ENCODE measurements around the gene SSC5D.
"Not testable (repeated sequence)": the region's sequence is repeated elsewhere in the genome, so short reads cannot be mapped to it uniquely, and the experiment has no call there.

The SSC5D gene

DNA sequence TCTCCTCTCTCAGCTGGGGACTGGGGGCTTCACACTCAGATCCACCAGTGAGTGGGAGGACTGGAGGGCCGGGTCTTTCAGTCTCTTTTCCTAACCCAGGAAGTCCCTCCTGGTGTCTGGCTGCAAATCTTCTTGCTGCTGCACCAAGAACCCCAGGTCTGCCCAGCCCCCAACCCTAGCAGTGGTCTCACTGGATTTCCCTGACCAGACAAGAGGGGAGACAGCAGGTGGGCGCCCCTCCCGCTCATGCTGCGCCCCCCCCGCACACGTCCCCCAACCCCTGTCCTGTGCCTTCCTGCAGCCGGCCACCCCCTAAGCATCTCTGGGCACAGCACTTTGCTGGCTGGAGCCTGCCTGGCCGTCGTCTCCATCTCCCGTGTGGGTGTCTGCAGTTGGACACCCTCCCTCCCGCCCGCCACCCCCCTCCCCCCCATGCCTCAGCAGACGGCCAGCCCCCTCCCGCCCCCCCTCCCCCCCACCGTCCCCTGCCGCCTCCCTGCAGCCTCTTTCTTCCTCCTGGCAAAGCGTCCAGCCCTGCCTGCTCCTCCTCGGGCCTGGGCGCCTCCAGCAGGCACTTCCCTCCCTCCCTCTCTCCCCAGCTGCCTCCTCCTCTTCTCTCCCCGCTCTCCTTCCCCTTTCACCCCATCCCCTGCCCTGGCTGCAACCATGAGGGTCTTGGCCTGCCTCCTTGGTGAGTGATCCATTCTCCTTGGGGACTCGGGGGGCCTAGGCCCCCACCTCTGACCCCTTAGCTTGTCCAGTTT is at the start of gene SSC5D:
SSC5D (plus strand) TSS at position 513 of the 764 bp plus-strand sequence; CDS start at position 667, 154 bp downstream.
- DNase-seq = no peak

DNA sequence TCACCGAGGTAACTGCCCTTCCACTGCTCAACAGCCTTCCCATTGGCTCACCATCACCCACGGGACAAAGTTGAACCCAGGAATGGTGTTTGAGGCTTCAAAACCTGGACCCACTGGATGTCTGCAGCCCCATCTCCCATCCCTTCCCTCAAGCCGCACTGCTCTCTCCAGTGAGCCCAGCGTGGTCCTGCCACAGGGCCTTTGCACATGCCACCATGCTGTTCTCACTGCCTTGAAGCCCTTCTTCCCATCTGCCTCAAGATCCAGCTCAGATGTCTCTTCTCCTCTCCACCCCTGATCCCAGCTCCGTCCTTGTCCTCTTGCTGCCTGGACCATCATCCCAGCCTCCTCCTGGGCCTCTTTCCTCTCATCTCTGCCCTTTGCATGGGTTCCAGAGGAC is 49.2 kb upstream of the SSC5D start:
- DNase-seq = no peak

DNA sequence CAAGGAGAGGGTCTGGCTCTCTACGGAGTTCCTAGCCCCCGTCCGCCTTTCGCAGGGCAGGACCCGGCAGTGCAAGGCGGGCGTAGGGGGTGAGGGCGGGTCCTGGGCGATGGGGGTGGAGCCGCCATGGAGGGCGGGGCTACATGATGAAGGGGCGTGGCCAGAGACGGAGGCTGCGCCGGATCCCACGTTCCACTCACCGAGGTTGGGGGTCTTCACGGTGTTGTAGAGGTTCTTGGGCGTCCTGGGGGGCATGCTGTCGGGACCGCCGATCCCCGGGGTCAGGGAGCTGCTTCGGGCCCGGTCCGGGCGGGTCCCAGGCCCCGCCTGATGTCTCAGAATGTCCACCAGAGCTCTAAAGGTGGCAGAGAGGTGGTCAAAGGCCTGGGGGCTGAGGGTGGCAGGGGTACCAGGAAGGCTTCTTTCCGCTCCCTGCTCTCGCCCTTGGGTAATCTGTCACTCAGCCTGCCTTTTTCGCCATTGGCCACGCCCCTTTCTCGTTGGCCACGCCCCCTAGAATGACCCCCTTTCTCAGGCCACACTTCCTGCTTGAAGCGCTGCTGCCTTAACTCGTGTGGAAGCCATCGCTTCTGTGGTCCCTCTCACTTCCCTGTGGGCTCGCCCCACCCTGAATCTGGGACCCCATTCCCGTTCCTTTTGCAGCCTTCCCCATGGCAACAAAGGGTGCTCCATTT is 47.7 kb upstream of the SSC5D start:
- no peak for DNase-seq

DNA sequence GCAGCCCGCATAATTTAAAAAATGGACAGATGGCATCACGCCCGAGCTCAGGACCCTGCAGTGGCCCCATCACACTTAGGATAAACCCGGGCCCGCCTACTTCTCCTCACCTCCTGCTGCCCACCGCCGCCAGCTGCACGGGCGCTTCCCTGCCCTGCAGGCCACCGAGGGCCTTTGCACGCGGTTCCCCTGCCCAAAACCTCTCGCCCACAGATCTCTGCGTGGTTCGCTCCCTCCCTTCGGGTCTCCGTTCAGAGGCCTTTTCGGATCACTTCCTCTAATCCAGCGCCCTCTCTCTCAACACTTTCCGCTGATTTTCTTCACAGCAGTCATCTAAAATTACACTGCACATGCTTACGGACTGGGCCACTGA is 46.9 kb upstream of the SSC5D start:
- no peak for DNase-seq

DNA sequence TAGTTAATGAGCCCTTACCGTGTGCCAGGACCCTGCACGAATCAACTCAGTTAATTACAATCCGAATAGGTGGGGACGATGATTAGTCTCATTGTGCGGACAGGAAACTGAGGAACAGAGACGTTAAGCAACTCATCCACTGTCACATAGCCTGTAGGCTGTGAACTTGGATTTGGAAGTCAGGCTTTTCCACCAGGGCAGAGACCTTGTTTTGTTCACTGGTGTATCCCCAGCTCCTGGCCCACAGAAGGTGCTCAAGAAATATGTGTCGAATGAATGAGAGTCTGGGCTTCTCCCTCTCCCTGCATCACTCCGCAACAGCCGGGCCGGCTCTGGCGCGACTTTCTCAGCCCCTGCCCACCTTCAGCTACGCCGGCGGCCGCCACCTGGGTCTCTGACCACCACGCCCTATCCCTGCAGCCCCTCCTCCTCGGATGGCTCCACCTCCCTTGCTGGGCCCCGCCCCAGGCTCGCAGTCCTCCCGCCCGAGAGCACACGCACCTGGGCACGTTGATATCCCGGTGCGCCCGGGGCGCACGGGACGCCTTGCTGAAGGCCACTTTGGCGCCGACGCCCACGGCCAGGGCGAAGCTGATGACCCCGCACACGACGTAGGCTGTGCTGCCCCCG is 46.4 kb upstream of the SSC5D start:
- peak; percentile 52 for DNase-seq

DNA sequence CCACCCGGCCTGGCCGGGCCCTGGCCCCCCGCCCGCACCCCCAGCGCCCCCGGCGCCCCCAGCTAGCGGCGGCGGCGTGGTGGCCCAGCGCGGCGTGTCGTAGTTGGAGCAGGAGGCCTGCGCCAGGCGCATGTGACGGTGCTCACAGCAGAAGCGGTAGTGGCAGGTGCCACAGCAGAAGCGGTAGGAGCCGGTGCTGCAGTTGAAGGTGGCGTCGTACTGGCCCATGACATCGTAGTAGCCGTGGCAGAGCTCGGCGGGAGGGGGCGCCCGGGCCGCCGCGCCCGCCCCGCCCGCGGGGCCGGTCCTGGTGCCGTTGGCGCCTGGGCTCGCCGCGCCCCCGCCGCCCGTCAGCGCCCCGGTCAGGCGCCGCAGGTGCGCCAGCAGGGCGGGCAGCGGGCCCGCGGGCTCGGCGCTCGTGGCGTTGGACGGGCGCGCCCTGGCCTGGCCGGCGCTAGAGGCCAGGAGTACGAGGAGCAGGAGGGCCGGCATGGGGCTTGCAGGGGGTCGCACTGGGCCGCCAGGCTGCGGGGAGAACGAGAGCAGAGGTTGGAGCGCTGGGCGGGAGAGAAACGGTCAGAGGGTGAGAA is 45.8 kb upstream of the SSC5D start:
- DNase-seq = peak; percentile 26

DNA sequence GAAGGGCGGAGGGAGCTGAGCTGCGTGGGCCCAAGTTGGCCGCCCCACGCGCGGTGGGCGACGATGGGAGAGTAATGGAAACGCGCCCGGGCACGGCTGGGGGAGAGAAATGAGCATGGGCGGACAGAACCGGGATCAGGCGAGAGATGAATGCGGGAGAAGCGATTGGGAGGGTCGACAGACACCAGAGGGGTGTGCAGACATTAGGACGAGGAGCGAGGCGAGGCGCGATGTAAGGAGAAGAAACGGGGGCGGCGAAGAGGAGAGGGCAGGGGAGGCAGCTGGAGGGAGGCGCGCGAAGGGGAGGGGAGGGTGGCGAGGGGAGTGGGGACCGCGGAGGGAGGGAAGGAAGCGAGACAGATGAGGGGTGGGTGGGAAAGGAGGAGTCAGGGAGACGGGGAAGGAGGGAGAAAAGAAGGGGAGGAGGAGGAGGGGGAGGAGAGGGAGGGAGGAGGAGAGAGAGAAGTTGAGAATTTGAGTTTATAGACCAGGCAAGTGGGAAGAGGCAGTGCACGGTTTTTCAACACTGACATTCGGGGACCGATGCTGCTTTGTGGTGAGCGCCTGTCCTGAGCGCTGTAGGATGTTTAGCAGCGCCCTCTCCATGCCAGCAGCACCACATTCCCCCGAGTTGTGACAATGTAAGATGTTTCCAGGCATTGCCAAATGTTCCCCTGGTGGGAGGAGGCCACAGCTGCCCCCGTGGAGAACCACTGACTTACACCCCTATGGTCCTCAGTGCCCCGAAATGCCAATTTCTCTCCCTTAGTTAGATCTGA is 45.0 kb upstream of the SSC5D start, which contains the start of gene SHISA7:
SHISA7 (minus strand) TSS at position 256 of the 779 bp plus-strand sequence. CDS start 437 bp downstream, outside the sequence.
- peak; percentile 41 for DNase-seq

DNA sequence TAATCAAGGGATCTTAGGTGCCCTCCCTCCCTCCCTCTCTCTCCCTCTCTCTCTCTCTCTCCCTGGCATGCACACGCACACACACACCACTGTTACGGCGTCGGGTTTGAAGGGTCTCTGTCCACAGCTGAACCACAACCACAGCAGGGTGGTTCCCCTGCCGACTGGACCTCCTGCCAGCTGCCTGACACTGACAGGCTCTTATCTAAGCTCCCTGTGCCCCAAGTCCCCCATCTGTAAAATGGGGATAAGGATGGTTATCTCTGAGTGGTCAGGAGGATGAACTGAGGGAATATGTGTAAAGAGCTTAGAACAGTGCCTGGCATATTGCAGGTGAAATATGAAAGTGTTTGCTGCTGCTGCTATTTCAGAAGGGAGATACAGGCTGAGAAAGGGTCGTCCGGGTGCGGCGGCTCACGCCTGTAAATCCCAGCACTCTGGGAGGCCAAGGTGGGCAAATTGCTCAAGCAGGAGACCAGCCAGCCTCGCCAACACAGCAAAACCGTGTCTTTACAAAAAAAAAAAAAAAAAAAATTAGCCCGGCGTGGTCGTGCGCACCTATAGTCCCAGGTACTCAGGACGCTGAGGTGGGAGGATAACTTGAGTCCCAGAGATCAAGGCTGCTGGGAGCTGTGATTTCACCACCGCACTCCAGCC is 44.3 kb upstream of the SSC5D start:
- DNase-seq = no peak

DNA sequence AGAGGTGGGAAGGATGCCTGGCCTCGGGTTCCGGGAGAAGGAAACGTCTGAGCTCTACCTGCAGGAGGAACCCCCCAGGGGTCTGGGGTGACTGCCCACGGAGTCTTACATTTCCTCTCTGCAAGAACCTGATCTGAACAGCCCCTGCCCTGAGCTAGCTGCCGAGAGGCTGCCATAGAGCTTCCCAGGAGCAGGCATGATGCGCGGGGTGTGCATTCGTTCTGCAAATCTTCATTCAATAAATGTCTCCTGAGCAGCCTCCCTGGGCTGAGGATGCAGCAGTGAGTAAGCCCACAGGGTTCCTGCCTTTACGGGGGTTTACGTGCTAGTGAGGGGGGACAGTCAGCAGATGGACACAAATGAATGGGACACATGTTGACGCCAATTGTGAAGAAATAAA is 43.6 kb upstream of the SSC5D start:
- no peak for DNase-seq

DNA sequence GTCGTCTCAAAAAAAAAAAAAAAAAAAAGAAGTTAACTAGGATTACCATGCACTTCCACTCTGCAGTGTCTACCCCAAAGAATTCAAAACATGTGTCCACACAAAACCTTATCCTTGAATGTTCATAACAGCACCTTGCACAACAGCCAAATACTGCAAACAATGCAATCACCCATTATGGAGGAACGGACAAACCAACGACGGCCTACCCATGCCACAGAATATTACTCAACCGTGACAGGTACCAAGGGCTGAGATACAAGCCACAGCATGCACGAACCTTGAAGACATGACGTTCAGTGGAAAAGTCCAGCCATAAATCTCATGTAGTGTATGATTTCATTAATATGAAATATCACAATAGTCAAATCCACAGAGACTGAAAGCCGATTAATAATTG is 42.2 kb upstream of the SSC5D start:
- DNase-seq = no peak

DNA sequence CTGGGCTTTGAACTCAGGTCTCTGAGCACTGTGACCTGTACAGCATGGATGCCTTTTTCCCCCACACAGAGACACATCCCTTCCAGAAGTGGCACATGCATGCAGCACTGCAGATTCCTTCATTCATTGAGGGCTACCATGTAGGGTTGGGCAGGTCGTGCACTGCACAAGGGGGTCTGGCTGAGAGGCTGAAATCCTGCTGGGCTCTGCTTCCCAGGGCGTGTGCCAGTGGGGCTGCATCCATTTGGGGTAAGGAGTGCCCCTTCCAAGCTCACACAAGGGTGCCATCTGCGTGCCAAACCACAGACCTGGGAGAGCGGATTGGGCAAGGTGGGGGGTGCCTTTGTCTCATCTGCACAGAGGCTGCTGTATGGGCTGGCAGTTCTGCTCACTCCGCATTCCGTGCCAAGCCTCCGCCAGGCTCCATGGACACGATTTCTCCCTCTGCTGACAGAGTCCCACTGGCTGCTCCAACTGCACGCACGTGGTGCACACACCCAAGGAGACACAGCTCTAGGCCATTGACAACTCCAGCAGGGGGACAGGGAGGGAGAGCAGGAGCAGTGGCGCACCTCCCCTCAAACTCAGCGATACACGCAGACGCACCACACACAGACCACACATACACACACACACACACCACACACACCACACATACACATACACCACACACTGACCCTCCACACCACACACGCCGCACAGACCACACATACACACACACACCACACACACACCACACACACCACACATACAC is 40.6 kb upstream of the SSC5D start:
- peak; percentile 67 for DNase-seq

DNA sequence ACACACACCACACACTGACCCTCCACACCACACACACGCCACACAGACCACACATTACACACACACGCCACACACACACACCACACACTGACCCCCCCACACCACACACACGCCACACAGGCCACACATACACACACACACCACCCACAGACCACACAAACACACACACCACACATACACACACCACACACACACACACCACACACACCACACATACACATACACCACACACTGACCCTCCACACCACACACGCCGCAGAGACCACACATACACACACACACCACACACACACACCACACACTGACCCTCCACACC is 40.1 kb upstream of the SSC5D start:
- not testable (repeated sequence) for DNase-seq

DNA sequence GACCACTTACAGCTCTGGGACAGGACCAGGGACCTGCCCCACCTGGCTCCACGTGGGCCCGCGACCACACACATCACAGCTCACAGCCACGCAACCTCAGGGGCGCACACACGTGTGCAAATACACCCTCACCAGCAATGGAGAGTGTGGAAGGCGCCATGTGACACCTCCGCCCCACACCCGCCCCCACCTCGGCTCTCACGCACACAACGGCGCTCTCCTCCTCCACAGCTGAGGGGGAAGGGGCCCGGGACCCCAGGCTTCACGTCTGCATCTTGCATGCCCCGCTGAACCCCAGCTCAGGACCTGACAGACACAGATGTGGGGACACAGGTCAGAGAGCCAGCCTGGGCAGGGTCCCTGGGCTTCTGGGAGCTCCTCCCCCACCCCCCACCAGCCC is 38.8 kb upstream of the SSC5D start:
- no peak for DNase-seq

DNA sequence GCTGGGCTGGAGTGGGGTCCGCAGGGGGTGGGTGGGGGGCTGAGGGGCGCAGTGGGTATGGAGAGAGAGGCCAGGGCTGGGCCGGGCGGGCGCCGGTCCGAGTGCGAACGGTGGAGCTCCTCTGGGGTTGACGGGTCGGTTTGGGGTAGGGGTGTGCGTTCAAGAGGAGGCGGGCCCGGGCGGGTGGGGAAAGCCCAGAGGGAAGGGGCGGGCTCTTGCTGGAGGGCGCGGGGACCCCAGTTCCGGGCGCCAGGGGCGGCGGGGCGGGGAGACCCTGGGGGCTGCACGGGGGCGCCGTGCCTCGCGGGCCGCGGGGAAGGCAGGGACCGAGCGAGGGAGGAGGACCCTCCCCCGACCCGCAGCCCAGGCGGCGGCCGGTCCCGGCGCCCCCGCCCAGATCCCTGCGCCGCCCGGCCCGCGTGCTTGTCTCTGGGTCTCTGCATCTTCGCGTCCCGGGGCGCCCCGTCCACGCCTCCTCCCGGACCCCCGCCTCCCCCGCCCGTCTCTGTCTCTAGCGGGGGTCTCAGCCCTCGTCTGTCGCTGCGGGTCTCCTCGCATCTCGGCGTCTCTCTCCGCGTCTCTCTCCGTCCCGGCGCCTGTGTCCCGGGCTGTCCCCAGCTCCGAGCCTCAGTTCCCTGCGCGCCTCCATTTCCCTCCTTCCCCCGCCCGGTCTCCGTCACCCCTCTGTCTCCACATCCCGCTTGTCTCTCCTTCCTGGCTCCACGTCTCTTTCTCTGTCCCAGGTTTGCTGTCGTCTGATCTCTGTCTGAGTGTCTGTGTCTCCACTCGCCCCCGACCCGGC is 36.9 kb upstream of the SSC5D start:
- DNase-seq = no peak

DNA sequence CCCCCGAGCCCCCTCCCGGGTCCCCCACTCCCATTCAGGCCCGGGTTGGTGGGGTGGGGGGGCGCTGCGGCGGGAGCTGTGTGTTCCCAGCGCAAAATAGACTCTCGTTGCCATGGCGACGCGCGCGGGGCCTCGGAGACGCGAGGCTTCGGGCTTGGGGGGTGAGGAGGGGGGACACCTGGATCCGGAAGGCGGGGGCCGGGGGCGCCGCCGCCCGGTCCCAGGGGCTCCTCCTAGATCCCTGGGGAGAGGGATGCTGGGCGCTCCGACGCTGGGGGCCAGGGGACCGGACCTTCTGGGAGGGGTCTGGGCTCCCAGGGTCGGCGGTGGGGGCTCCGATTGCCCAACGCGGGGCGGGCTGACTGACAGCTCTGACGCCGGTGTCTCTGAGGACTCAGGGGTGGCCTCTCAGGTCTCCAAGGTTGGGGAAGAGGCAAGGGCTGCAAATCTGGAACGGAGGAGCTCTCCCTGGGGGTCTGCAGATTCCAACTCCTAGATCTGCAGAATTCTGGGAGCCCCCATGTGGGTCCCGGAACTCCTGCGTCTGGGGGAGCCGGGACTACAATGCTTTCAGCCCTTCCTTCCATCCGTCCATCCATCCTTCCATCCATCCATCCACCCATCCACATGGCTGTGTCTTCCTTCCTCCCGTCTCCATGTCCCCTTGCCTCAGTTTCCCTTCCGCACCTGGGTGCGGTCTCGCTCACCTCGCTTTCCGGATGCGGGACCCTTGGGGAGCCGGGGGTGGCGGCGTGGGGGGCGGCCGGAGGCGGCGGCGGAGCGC is 36.1 kb upstream of the SSC5D start:
- DNase-seq = no peak

DNA sequence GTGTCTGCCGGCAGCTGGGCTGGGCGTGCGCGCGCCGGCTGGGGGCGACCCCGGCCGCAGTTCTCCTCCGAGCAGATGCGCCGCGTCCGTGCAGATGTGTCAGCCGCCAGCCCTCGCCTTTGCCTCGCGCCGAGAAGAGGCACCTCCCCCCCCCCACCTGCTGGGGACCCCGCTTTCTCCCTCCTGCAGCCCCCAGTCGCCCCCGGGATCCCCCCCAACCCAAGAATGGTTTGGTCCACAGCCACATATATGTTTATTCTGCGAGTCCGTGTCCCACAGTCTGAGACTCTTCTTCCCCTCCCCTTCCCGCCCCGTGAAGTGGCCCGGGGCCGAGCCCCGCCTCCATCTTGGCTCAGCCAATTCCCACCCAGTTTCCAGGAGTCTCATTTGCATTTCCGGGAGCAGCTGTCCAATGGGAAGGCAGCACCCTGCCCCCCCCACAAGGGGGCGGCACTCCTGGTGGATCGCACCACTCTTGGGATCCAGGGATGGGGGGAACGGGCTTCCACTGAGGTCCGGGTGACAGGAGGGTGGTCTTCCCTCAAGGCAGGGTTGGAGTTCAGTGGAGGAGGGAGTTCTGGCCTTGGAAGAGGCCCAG is 35.4 kb upstream of the SSC5D start:
- peak; percentile 83 for DNase-seq

DNA sequence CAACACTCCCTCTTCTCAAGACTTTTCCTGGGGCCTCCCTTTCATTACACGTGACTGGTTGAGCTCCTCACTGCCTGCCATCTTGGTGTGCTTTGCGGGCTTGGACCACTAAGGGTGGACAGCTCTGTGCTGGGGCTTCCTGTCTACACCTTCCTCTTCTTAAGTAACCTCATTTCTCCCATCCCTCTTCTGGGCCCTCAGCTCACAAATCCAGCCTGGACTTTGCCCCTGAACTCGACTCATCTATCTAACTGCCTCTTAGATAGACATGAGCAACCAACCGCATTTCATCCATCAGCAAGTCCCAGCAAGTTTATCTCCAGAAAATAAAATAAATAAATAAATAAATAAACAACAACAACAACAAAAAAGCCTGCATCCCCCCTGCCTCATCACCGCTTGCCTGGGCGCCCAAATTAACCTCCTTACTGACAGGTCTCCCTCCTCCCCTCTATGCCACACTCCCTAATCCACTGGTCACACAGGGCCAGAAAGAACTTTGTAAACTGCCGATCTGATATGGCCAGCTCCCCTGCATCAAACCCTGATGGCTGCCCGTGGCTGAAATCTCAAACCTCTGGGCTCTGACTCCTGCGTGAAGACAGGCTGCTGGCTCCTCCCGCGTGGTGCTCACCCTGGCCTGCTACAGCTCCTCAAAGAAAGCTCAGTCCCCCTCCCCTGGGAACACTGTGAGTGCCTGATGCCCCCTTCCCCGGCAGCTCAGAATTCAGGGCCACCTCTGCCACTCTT is 34.5 kb upstream of the SSC5D start:
- DNase-seq = no peak

DNA sequence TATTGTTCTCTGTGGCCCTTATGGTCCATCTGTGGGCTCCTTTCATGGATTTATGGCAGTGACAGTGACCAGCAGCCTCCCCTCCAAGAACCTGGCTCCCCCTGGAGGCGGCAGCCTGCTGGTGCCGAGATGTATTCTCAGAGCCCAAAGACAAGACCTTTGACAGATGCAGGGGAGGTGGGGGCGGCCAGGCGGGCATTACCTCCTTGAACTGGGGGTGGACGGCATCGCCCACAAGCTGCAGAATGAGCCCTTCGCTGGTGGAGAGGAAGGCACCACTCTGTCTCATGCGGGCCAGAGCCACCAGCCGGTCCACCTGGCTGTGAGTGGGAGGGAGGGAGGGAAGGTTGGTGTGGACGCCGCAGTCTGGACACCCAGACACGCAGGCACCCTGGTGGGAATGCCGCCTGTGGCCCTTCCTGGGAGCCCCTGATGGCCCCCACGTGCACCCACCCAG is 33.4 kb upstream of the SSC5D start:
- no peak for DNase-seq
